Measurements from ENCODE around the gene THEMIS2.
A peak's percentile ranks its signal among the peaks of the same experiment; 100 is the strongest.

The THEMIS2 gene

GRCh38 chr1:27886744-27887143, 14.4 kb downstream of the THEMIS2 start:
- DNase-seq, result no peak

- no peak for DNase-seq
Observed at GRCh38 chr1:27887215-27888021, 15.1 kb downstream of the THEMIS2 start.

GRCh38 chr1:27889506-27889905, 17.2 kb downstream of the THEMIS2 start:
- no peak for DNase-seq

- DNase-seq, result peak; percentile 31
Observed at GRCh38 chr1:27891196-27891889, 19.0 kb downstream of the THEMIS2 start.

GRCh38 chr1:27894521-27894920, 22.2 kb downstream of the THEMIS2 start:
- DNase-seq, result no peak

GRCh38 chr1:27906759-27907158, 34.4 kb downstream of the THEMIS2 start:
- no peak for DNase-seq

- no peak for DNase-seq
Observed at GRCh38 chr1:27912429-27912828, 40.1 kb downstream of the THEMIS2 start.

- DNase-seq, result no peak
Observed at GRCh38 chr1:27915082-27915575, 42.8 kb downstream of the THEMIS2 start.

GRCh38 chr1:27922272-27922671, 49.9 kb downstream of the THEMIS2 start:
- no peak for DNase-seq

- DNase-seq, result no peak
Observed at GRCh38 chr1:27928216-27928954, 56.0 kb downstream of the THEMIS2 start.

GRCh38 chr1:27931184-27931583, 58.8 kb downstream of the THEMIS2 start:
- no peak for DNase-seq

- DNase-seq, result no peak
Observed at GRCh38 chr1:27931759-27932158, 59.4 kb downstream of the THEMIS2 start.

- no peak for DNase-seq
Observed at GRCh38 chr1:27934818-27935549, 62.6 kb downstream of the THEMIS2 start, which contains the start of gene SMPDL3B. SMPDL3B (plus strand) TSS chr1:27935000; CDS start chr1:27935184, 184 bp downstream.

GRCh38 chr1:27935721-27936120, 63.4 kb downstream of the THEMIS2 start:
- DNase-seq, result no peak
